Mucosa of stomach (tissue), 1 donor: ENCODE data around the gene PDE1C.

Experiments
- H3K27me3 ChIP-seq: one replicate; pipeline ENCODE4 v1.7.0; 2013; ENCODE audit warnings: mild to moderate bottlenecking, low read length; ENCODE audit not compliant: control insufficient read depth, insufficient read depth
- H3K36me3 ChIP-seq: one replicate; pipeline ENCODE4 v1.7.0; 2013; ENCODE audit warnings: low read length; ENCODE audit not compliant: control insufficient read depth, insufficient read depth
- H3K4me1 ChIP-seq: one replicate; pipeline ENCODE4 v1.7.0; 2013; ENCODE audit warnings: mild to moderate bottlenecking, low read length; ENCODE audit not compliant: control insufficient read depth, insufficient read depth
- H3K4me3 ChIP-seq: one replicate; pipeline ENCODE4 v1.7.0; 2013; ENCODE audit warnings: low read length
- H3K9ac ChIP-seq: one replicate; pipeline ENCODE4 v1.7.0; 2013; ENCODE audit warnings: mild to moderate bottlenecking, low read length, moderate library complexity
- H3K9me3 ChIP-seq: one replicate; pipeline ENCODE4 v1.7.0; 2013; ENCODE audit warnings: mild to moderate bottlenecking, low read length, moderate library complexity; ENCODE audit not compliant: control insufficient read depth
- donor health status: Pancreatic carcinoma.

Gene PDE1C

GRCh38 chr7:32037650-32038198 is 32.5 kb downstream of the PDE1C start:
- H3K9ac ChIP-seq: no peak overlapping the region
- no peaks in the 10 kb centered on the region for H3K9me3 ChIP-seq
- no peak overlapping the region for H3K4me3 ChIP-seq
- H3K27me3 ChIP-seq: no peaks in the 10 kb centered on the region
- no peaks in the 10 kb centered on the region for H3K36me3 ChIP-seq
- no peaks in the 10 kb centered on the region for H3K4me1 ChIP-seq

GRCh38 chr7:32036557-32036956 is 33.6 kb downstream of the PDE1C start:
- Histone ChIP-seq H3K27me3 (no peaks in the 10 kb centered on the region), H3K9ac (no peak overlapping the region), H3K36me3 (no peaks in the 10 kb centered on the region), H3K4me3 (no peak overlapping the region), H3K9me3 (no peaks in the 10 kb centered on the region), H3K4me1 (no peaks in the 10 kb centered on the region)

GRCh38 chr7:32034052-32034451 is 36.2 kb downstream of the PDE1C start:
- Histone ChIP-seq H3K4me1 (no peaks in the 10 kb centered on the region), H3K36me3 (no peaks in the 10 kb centered on the region), H3K27me3 (no peaks in the 10 kb centered on the region), H3K4me3 (no peak overlapping the region), H3K9me3 (no peaks in the 10 kb centered on the region), H3K9ac (no peak overlapping the region)

- Histone ChIP-seq H3K4me1 (no peaks in the 10 kb centered on the region), H3K27me3 (no peaks in the 10 kb centered on the region), H3K4me3 (no peak overlapping the region), H3K36me3 (no peaks in the 10 kb centered on the region), H3K9ac (no peak overlapping the region), H3K9me3 (no peaks in the 10 kb centered on the region)
Observed at GRCh38 chr7:32033006-32033405, 37.2 kb downstream of the PDE1C start.

GRCh38 chr7:32032211-32032610 is 38.0 kb downstream of the PDE1C start:
- H3K9me3 ChIP-seq: no peaks in the 10 kb centered on the region
- no peak overlapping the region for H3K4me3 ChIP-seq
- H3K9ac ChIP-seq: no peak overlapping the region
- no peaks in the 10 kb centered on the region for H3K36me3 ChIP-seq
- H3K4me1 ChIP-seq: no peaks in the 10 kb centered on the region
- H3K27me3 ChIP-seq: no peaks in the 10 kb centered on the region

GRCh38 chr7:32030904-32031692 is 39.1 kb downstream of the PDE1C start:
- no peaks in the 10 kb centered on the region for H3K4me1 ChIP-seq
- no peak overlapping the region for H3K4me3 ChIP-seq
- no peaks in the 10 kb centered on the region for H3K36me3 ChIP-seq
- no peaks in the 10 kb centered on the region for H3K27me3 ChIP-seq
- H3K9me3 ChIP-seq: no peaks in the 10 kb centered on the region
- H3K9ac ChIP-seq: no peak overlapping the region

- H3K9me3 ChIP-seq: no peaks in the 10 kb centered on the region
- no peak overlapping the region for H3K9ac ChIP-seq
- H3K4me1 ChIP-seq: no peaks in the 10 kb centered on the region
- H3K4me3 ChIP-seq: no peak overlapping the region
- H3K36me3 ChIP-seq: no peaks in the 10 kb centered on the region
- H3K27me3 ChIP-seq: no peaks in the 10 kb centered on the region
Observed at GRCh38 chr7:32026083-32026425, 44.2 kb downstream of the PDE1C start.

GRCh38 chr7:32025381-32026082 is 44.7 kb downstream of the PDE1C start:
- no peak overlapping the region for H3K4me3 ChIP-seq
- H3K9ac ChIP-seq: no peak overlapping the region
- H3K9me3 ChIP-seq: no peaks in the 10 kb centered on the region
- H3K4me1 ChIP-seq: no peaks in the 10 kb centered on the region
- no peaks in the 10 kb centered on the region for H3K27me3 ChIP-seq
- H3K36me3 ChIP-seq: no peaks in the 10 kb centered on the region

GRCh38 chr7:32023376-32023775 is 46.8 kb downstream of the PDE1C start:
- Histone ChIP-seq H3K9me3 (no peaks in the 10 kb centered on the region), H3K27me3 (no peaks in the 10 kb centered on the region), H3K4me1 (no peaks in the 10 kb centered on the region), H3K36me3 (no peaks in the 10 kb centered on the region), H3K4me3 (no peak overlapping the region), H3K9ac (no peak overlapping the region)

GRCh38 chr7:32022966-32023365 is 47.2 kb downstream of the PDE1C start:
- no peak overlapping the region for H3K9ac ChIP-seq
- no peaks in the 10 kb centered on the region for H3K27me3 ChIP-seq
- H3K36me3 ChIP-seq: no peaks in the 10 kb centered on the region
- H3K9me3 ChIP-seq: no peaks in the 10 kb centered on the region
- H3K4me1 ChIP-seq: no peaks in the 10 kb centered on the region
- no peak overlapping the region for H3K4me3 ChIP-seq

GRCh38 chr7:32020551-32021159 is 49.6 kb downstream of the PDE1C start:
- Histone ChIP-seq H3K4me1 (no peaks in the 10 kb centered on the region), H3K4me3 (no peak overlapping the region), H3K9me3 (no peaks in the 10 kb centered on the region), H3K9ac (no peak overlapping the region), H3K36me3 (no peaks in the 10 kb centered on the region), H3K27me3 (no peaks in the 10 kb centered on the region)
